GM23338 (cell line): Measurements from ENCODE around the gene LAMC2. TPM values are rescaled to one million over a fixed set of nuclear protein-coding genes. Genes with fewer than 3 reads are reported as not detected.

Experiments used
- ATAC-seq: fragments of 200-7000 bp; cut with Tn5 transposase; 3 replicates; pipeline ENCODE4 v1.9.1; 2020
- DNase-seq: peaks from one replicate; pipeline ENCODE4 v3.0.0-alpha.2; 2015; ENCODE audit warnings: low spot score
- H2AFZ ChIP-seq: fragments of 200-600 bp; sonication (generic); 2 replicates; pipeline ENCODE4 v1.8.0; 2016; ENCODE audit warnings: antibody characterized with exemption, mild to moderate bottlenecking, moderate library complexity
- H3F3A ChIP-seq: fragments of 200-600 bp; sonication (generic); replicated peaks from 2 replicates; pipeline ENCODE4 v1.8.0; 2017; ENCODE audit warnings: antibody characterized with exemption, mixed run types, low read depth
- H3K27ac ChIP-seq: fragments of 200-600 bp; sonication (generic); 2 replicates; pipeline ENCODE4 v1.6.1; 2016; ENCODE audit warnings: low read depth
- H3K27me3 ChIP-seq: fragments of 200-600 bp; sonication (generic); 2 replicates; pipeline ENCODE4 v1.8.0; 2016; ENCODE audit warnings: mild to moderate bottlenecking, mixed run types, moderate library complexity; ENCODE audit not compliant: insufficient read depth
- H3K36me3 ChIP-seq: fragments of 200-600 bp; sonication (generic); 2 replicates; pipeline ENCODE4 v1.8.0; 2016; ENCODE audit warnings: mild to moderate bottlenecking; ENCODE audit not compliant: insufficient read depth
- H3K4me1 ChIP-seq: fragments of 200-600 bp; sonication (generic); 2 replicates; pipeline ENCODE4 v1.8.0; 2016; ENCODE audit warnings: mild to moderate bottlenecking, moderate library complexity; ENCODE audit not compliant: insufficient read depth
- H3K4me2 ChIP-seq: fragments of 200-600 bp; sonication (generic); 2 replicates; pipeline ENCODE4 v1.7.1; 2017; ENCODE audit warnings: mixed run types
- H3K4me3 ChIP-seq: fragments of 200-600 bp; sonication (generic); 2 replicates; pipeline ENCODE4 v1.6.1; 2016; ENCODE audit warnings: mixed run types
- H3K79me2 ChIP-seq: fragments of 200-600 bp; sonication (generic); replicated peaks from 2 replicates; pipeline ENCODE4 v1.8.0; 2017; ENCODE audit warnings: mild to moderate bottlenecking; ENCODE audit not compliant: insufficient read depth
- H3K9me2 ChIP-seq: fragments of 200-600 bp; sonication (generic); 2 replicates; pipeline ENCODE4 v1.8.0; 2017; ENCODE audit not compliant: insufficient read depth
- H4K20me1 ChIP-seq: fragments of 200-600 bp; sonication (generic); replicated peaks from 2 replicates; pipeline ENCODE4 v1.8.0; 2017; ENCODE audit warnings: mild to moderate bottlenecking; ENCODE audit not compliant: insufficient read depth
- H3K27ac Mint-ChIP-seq: 2 replicates; pipeline ENCODE4 v1.8.0; 2020; ENCODE audit warnings: inconsistent platforms, mild to moderate bottlenecking, moderate library complexity, mixed read lengths
- H3K27me3 Mint-ChIP-seq: 3 replicates; pipeline ENCODE4 v1.8.0; 2022; ENCODE audit warnings: low read depth, mild to moderate bottlenecking, moderate library complexity, mixed read lengths, inconsistent platforms; ENCODE audit not compliant: insufficient read depth, poor library complexity
- H3K36me3 Mint-ChIP-seq: 3 replicates; pipeline ENCODE4 v1.8.0; 2021; ENCODE audit warnings: low read depth, mild to moderate bottlenecking, inconsistent platforms, moderate library complexity, mixed read lengths
- H3K4me1 Mint-ChIP-seq: 3 replicates; pipeline ENCODE4 v1.8.0; 2020; ENCODE audit warnings: mild to moderate bottlenecking, inconsistent platforms, mixed read lengths
- H3K4me3 Mint-ChIP-seq: 3 replicates; pipeline ENCODE4 v1.8.0; 2021; ENCODE audit warnings: moderate library complexity, mild to moderate bottlenecking, inconsistent platforms, mixed read lengths
- H3K9me3 Mint-ChIP-seq: 3 replicates; pipeline ENCODE4 v1.8.0; 2020; ENCODE audit warnings: moderate library complexity, mild to moderate bottlenecking, inconsistent platforms, mixed read lengths
- CREB1 ChIP-seq: fragments of 250-450 bp; sonication (Bioruptor Pico); IDR thresholded peaks from 2 replicates; pipeline ENCODE4 v1.5.0; 2020; ENCODE audit warnings: low read depth, mild to moderate bottlenecking, moderate library complexity
- ETS1 ChIP-seq: IDR thresholded peaks from 2 replicates; pipeline ENCODE4 v1.6.1; 2016; ENCODE audit warnings: antibody characterized with exemption
- EZH2 ChIP-seq: fragments of 200-600 bp; sonication (generic); IDR thresholded peaks from one replicate; pipeline ENCODE4 v1.8.0; 2017; ENCODE audit warnings: antibody characterized with exemption, mild to moderate bottlenecking, low read depth; ENCODE audit not compliant: unreplicated experiment
- EZH2phosphoT487 ChIP-seq: fragments of 200-600 bp; sonication (generic); IDR thresholded peaks from one replicate; pipeline ENCODE4 v1.8.1; 2018; ENCODE audit warnings: antibody characterized with exemption; ENCODE audit not compliant: unreplicated experiment
- JUNB ChIP-seq: IDR thresholded peaks from one replicate; pipeline ENCODE4 v1.6.1; 2016; ENCODE audit warnings: antibody characterized with exemption; ENCODE audit not compliant: unreplicated experiment
- NANOG ChIP-seq: IDR thresholded peaks from 2 replicates; pipeline ENCODE4 v1.6.1; 2016; ENCODE audit warnings: antibody characterized with exemption, borderline replicate concordance
- REST ChIP-seq: IDR thresholded peaks from one replicate; pipeline ENCODE4 v1.6.1; 2018; ENCODE audit warnings: antibody characterized with exemption; ENCODE audit not compliant: unreplicated experiment
- STAT1 ChIP-seq: IDR thresholded peaks from one replicate; pipeline ENCODE4 v1.6.1; 2016; ENCODE audit warnings: antibody characterized with exemption; ENCODE audit not compliant: unreplicated experiment
- ZNF462 ChIP-seq: fragments of 250-450 bp; sonication (Bioruptor Pico); IDR thresholded peaks from 2 replicates; pipeline ENCODE4 v1.5.0; 2020; ENCODE audit warnings: mild to moderate bottlenecking, moderate library complexity
- polyA plus RNA-seq: library from polyadenylated mRNA; unstranded; fragments of >200 nt; fragmentation: Nextera tagmentation; extraction: Ambion mirVana; gene quantifications from 2 replicates; pipeline ENCODE4 v1.2.1, GENCODE V29; 2016
- total RNA-seq: library from RNA; depleted of rRNA; stranded (reverse); fragments of >200 nt; shearing (Covaris generic); gene quantifications from 2 replicates; pipeline ENCODE4 v1.2.3, GENCODE V29; 2014

Gene LAMC2
- total and polyA plus RNA-seq, 2 experiments from 2014 or later, result 4.3 to 19.5 TPM

GRCh38 chr1:183159960-183160359 lies 26.1 kb upstream of the LAMC2 start:
- Mint-ChIP-seq H3K4me3 (no peak overlapping the region), H3K27me3 (peaks cover 2% of the 10 kb centered on the region), H3K4me1 (peaks cover 7% of the 10 kb centered on the region; the same call in 2 of the 3 replicates), H3K9me3 (no peaks in the 10 kb centered on the region), H3K27ac (no peak overlapping the region), H3K36me3 (no peaks in the 10 kb centered on the region)
- Histone ChIP-seq H3F3A (no peaks in the 10 kb centered on the region), H3K79me2 (no peaks in the 10 kb centered on the region), H3K9me2 (peaks cover 10% of the 10 kb centered on the region; the same call in 1 of the 2 replicates), H3K4me3 (no peak overlapping the region), H3K36me3 (no peaks in the 10 kb centered on the region), H4K20me1 (no peaks in the 10 kb centered on the region), H3K4me2 (no peak overlapping the region), H2AFZ (peak overlapping the region; percentile 74; the same call in 1 of the 2 replicates), H3K4me1 (peaks cover 4% of the 10 kb centered on the region; the same call in 1 of the 2 replicates), H3K27ac (no peak overlapping the region), H3K27me3 (no peaks in the 10 kb centered on the region)
- TF ChIP-seq EZH2 (no peak), STAT1 (no peak), ZNF462 (CRISPR knock-in tag) (no peak), EZH2phosphoT487 (no peak)
- ATAC-seq, result peak; percentile 48; the same call in 2 of the 3 replicates
- no peak for DNase-seq

GRCh38 chr1:183161391-183161790 lies 24.7 kb upstream of the LAMC2 start:
- Histone ChIP-seq H2AFZ (no peak overlapping the region), H3K9me2 (peaks cover 10% of the 10 kb centered on the region; the same call in 1 of the 2 replicates), H3K27me3 (no peaks in the 10 kb centered on the region), H4K20me1 (no peaks in the 10 kb centered on the region), H3K4me1 (peaks cover 4% of the 10 kb centered on the region; the same call in 1 of the 2 replicates), H3K36me3 (no peaks in the 10 kb centered on the region), H3K27ac (no peak overlapping the region), H3K4me2 (no peak overlapping the region), H3K4me3 (no peak overlapping the region), H3F3A (no peaks in the 10 kb centered on the region), H3K79me2 (no peaks in the 10 kb centered on the region)
- DNase-seq (no peak), ATAC-seq (no peak)
- H3K27me3 Mint-ChIP-seq, result peaks cover 2% of the 10 kb centered on the region
- H3K36me3 Mint-ChIP-seq, result no peaks in the 10 kb centered on the region
- peaks cover 14% of the 10 kb centered on the region for H3K4me1 Mint-ChIP-seq
- H3K4me3 Mint-ChIP-seq, result no peak overlapping the region
- H3K9me3 Mint-ChIP-seq, result no peaks in the 10 kb centered on the region
- no peak overlapping the region for H3K27ac Mint-ChIP-seq
- TF ChIP-seq ETS1, result no peak
- no peak for TF ChIP-seq EZH2
- TF ChIP-seq JUNB, result no peak
- TF ChIP-seq REST, result no peak
- TF ChIP-seq CREB1 (CRISPR knock-in tag), result no peak
- no peak for TF ChIP-seq NANOG
